ENCODE measurements around the gene RXRA. TPM values are rescaled to one million over a fixed set of nuclear protein-coding genes. Genes with fewer than 3 reads are reported as not detected.

Gene RXRA
- total RNA-seq, 1 experiment from 2014 or later = 15.7 TPM

- Histone ChIP-seq H3K36me3 (peaks cover 8% of the 10 kb centered on the region), H3K4me3 (no peak overlapping the region), H3K9me3 (replicated peaks) (peaks cover 8% of the 10 kb centered on the region), H3K27me3 (replicated peaks) (no peaks in the 10 kb centered on the region), H3K27ac (no peak overlapping the region), H3K4me1 (replicated peaks) (peaks cover 19% of the 10 kb centered on the region)
- no peak for DNase-seq (ENCODE audit: low read depth in 1 of 2, low spot score in 2 of 2)
Observed at GRCh38 chr9:134398756-134399155, 72.5 kb downstream of the RXRA start.

GRCh38 chr9:134399435-134400056 is 73.3 kb downstream of the RXRA start:
- Histone ChIP-seq H3K4me3 (no peak overlapping the region), H3K4me1 (replicated peaks) (peaks cover 27% of the 10 kb centered on the region), H3K27me3 (replicated peaks) (no peaks in the 10 kb centered on the region), H3K36me3 (peaks cover 12% of the 10 kb centered on the region), H3K27ac (no peak overlapping the region), H3K9me3 (replicated peaks) (peaks cover 8% of the 10 kb centered on the region)
- DNase-seq (ENCODE audit: low read depth in 1 of 2, low spot score in 2 of 2) = no peak

GRCh38 chr9:134400283-134400682 is 74.0 kb downstream of the RXRA start:
- Histone ChIP-seq H3K27me3 (replicated peaks) (no peaks in the 10 kb centered on the region), H3K9me3 (replicated peaks) (peaks cover 8% of the 10 kb centered on the region), H3K27ac (no peak overlapping the region), H3K4me1 (replicated peaks) (peaks cover 31% of the 10 kb centered on the region), H3K36me3 (peaks cover 14% of the 10 kb centered on the region), H3K4me3 (no peak overlapping the region)
- no peak for DNase-seq (ENCODE audit: low read depth in 1 of 2, low spot score in 2 of 2)

GRCh38 chr9:134401391-134401790 is 75.1 kb downstream of the RXRA start:
- Histone ChIP-seq H3K36me3 (peaks cover 18% of the 10 kb centered on the region), H3K27me3 (replicated peaks) (no peaks in the 10 kb centered on the region), H3K4me3 (no peak overlapping the region), H3K9me3 (replicated peaks) (peaks cover 8% of the 10 kb centered on the region), H3K4me1 (replicated peaks) (peaks cover 40% of the 10 kb centered on the region), H3K27ac (no peak overlapping the region)
- no peak for DNase-seq (ENCODE audit: low read depth in 1 of 2, low spot score in 2 of 2)

- Histone ChIP-seq H3K4me1 (replicated peaks) (peaks cover 40% of the 10 kb centered on the region), H3K36me3 (peaks cover 18% of the 10 kb centered on the region), H3K27me3 (replicated peaks) (no peaks in the 10 kb centered on the region), H3K4me3 (no peak overlapping the region), H3K9me3 (replicated peaks) (peaks cover 8% of the 10 kb centered on the region), H3K27ac (no peak overlapping the region)
- no peak for DNase-seq (ENCODE audit: low read depth in 1 of 2, low spot score in 2 of 2)
Observed at GRCh38 chr9:134402182-134402581, 75.9 kb downstream of the RXRA start.

- Histone ChIP-seq H3K27me3 (replicated peaks) (no peaks in the 10 kb centered on the region), H3K4me1 (replicated peaks) (peaks cover 51% of the 10 kb centered on the region), H3K9me3 (replicated peaks) (peaks cover 8% of the 10 kb centered on the region), H3K4me3 (no peak overlapping the region), H3K36me3 (peaks cover 26% of the 10 kb centered on the region), H3K27ac (no peak overlapping the region)
- no peak for DNase-seq (ENCODE audit: low read depth in 1 of 2, low spot score in 2 of 2)
Observed at GRCh38 chr9:134403292-134403681, 77.0 kb downstream of the RXRA start.

GRCh38 chr9:134403682-134404301 is 77.5 kb downstream of the RXRA start:
- peaks cover 8% of the 10 kb centered on the region for H3K9me3 ChIP-seq (replicated peaks)
- H3K27ac ChIP-seq = peak overlapping the region; percentile 28
- H3K4me3 ChIP-seq = no peak overlapping the region
- H3K27me3 ChIP-seq (replicated peaks) = no peaks in the 10 kb centered on the region
- peaks cover 29% of the 10 kb centered on the region for H3K36me3 ChIP-seq
- peak; percentile 67 to 82 for DNase-seq (ENCODE audit: low read depth in 1 of 2, low spot score in 2 of 2)
- peaks cover 51% of the 10 kb centered on the region for H3K4me1 ChIP-seq (replicated peaks)

GRCh38 chr9:134404376-134405358 is 78.4 kb downstream of the RXRA start:
- peak overlapping the region; percentile 28; the same call in 1 of the 2 replicates for H3K27ac ChIP-seq
- H3K4me1 ChIP-seq (replicated peaks) = peaks cover 51% of the 10 kb centered on the region
- no peak overlapping the region for H3K4me3 ChIP-seq
- DNase-seq (ENCODE audit: low read depth in 1 of 2, low spot score in 2 of 2) = no peak
- peaks cover 29% of the 10 kb centered on the region for H3K36me3 ChIP-seq
- no peaks in the 10 kb centered on the region; the same call in 1 of the 2 replicates for H3K9me3 ChIP-seq (replicated peaks)
- H3K27me3 ChIP-seq (replicated peaks) = no peaks in the 10 kb centered on the region

- Histone ChIP-seq H3K36me3 (peaks cover 29% of the 10 kb centered on the region), H3K27ac (no peak overlapping the region; the same call in 1 of the 2 replicates), H3K4me3 (no peak overlapping the region), H3K27me3 (replicated peaks) (no peaks in the 10 kb centered on the region), H3K9me3 (replicated peaks) (no peaks in the 10 kb centered on the region), H3K4me1 (replicated peaks) (peaks cover 51% of the 10 kb centered on the region)
- DNase-seq (ENCODE audit: low read depth in 1 of 2, low spot score in 2 of 2) = no peak
Observed at GRCh38 chr9:134405527-134405926, 79.3 kb downstream of the RXRA start.

- peak overlapping the region; percentile 96 for H3K27ac ChIP-seq
- DNase-seq (ENCODE audit: low read depth in 1 of 2, low spot score in 2 of 2) = no peak
- H3K4me3 ChIP-seq = peak overlapping the region; percentile 14
- peaks cover 29% of the 10 kb centered on the region for H3K36me3 ChIP-seq
- no peaks in the 10 kb centered on the region for H3K9me3 ChIP-seq (replicated peaks)
- H3K27me3 ChIP-seq (replicated peaks) = no peaks in the 10 kb centered on the region
- H3K4me1 ChIP-seq (replicated peaks) = peaks cover 51% of the 10 kb centered on the region
Observed at GRCh38 chr9:134406366-134407120, 80.3 kb downstream of the RXRA start.

- peaks cover 51% of the 10 kb centered on the region for H3K4me1 ChIP-seq (replicated peaks)
- peaks cover 29% of the 10 kb centered on the region for H3K36me3 ChIP-seq
- H3K4me3 ChIP-seq = peak overlapping the region; percentile 14
- no peaks in the 10 kb centered on the region for H3K9me3 ChIP-seq (replicated peaks)
- H3K27ac ChIP-seq = peak overlapping the region; percentile 96
- peak; percentile 90 to 94 for DNase-seq (ENCODE audit: low read depth in 1 of 2, low spot score in 2 of 2)
- H3K27me3 ChIP-seq (replicated peaks) = no peaks in the 10 kb centered on the region
Observed at GRCh38 chr9:134407121-134407779, 81.0 kb downstream of the RXRA start.

GRCh38 chr9:134408389-134408788 is 82.1 kb downstream of the RXRA start:
- no peak overlapping the region for H3K4me3 ChIP-seq
- H3K4me1 ChIP-seq (replicated peaks) = peaks cover 53% of the 10 kb centered on the region
- peak overlapping the region; percentile 96 for H3K27ac ChIP-seq
- H3K36me3 ChIP-seq = peaks cover 29% of the 10 kb centered on the region
- no peaks in the 10 kb centered on the region for H3K9me3 ChIP-seq (replicated peaks)
- no peak for DNase-seq (ENCODE audit: low read depth in 1 of 2, low spot score in 2 of 2)
- H3K27me3 ChIP-seq (replicated peaks) = no peaks in the 10 kb centered on the region
